ENCODE data around the gene SRSF4.

- no peak for TF ChIP-seq CTCF (IDR thresholded peaks at IDR 0.05)
- no peak for TF ChIP-seq POLR2A (IDR thresholded peaks at IDR 0.05)
- TF ChIP-seq POLR2AphosphoS5 (IDR thresholded peaks at IDR 0.05), result no peak
Measured at GRCh38 chr1:29176576-29176975, 5.1 kb downstream of the SRSF4 start.
